SJSA1 (cell line): ENCODE data around the gene RASA3. TPM values are rescaled to one million over a fixed set of nuclear protein-coding genes. Genes with fewer than 3 reads are reported as not detected.
"Not testable (repeated sequence)": the region's sequence is repeated elsewhere in the genome, so short reads cannot be mapped to it uniquely, and the experiment has no call there.

Source experiments
- DNase-seq, 2 experiments: peaks; one replicate each; pipeline ENCODE4 v3.0.0-alpha.2; 2015 to 2020; ENCODE audit warnings: low spot score in 2 of 2, low read depth in 1 of 2
- H3K27ac ChIP-seq: fragments of 250-450 bp; sonication (Bioruptor Pico); 2 replicates; pipeline ENCODE4 v1.5.1; 2020; ENCODE audit warnings: mild to moderate bottlenecking, moderate library complexity
- H3K27me3 ChIP-seq: fragments of 250-450 bp; sonication (Bioruptor Pico); replicated peaks from 2 replicates; pipeline ENCODE4 v1.5.1; 2020; ENCODE audit warnings: mild to moderate bottlenecking, moderate library complexity
- H3K36me3 ChIP-seq: fragments of 250-450 bp; sonication (Bioruptor Pico); 2 replicates; pipeline ENCODE4 v1.5.1; 2020; ENCODE audit warnings: mild to moderate bottlenecking
- H3K4me1 ChIP-seq: fragments of 250-450 bp; sonication (Bioruptor Pico); replicated peaks from 2 replicates; pipeline ENCODE4 v1.6.1; 2021; ENCODE audit warnings: mild to moderate bottlenecking
- H3K4me3 ChIP-seq: fragments of 250-450 bp; sonication (Bioruptor Pico); 2 replicates; pipeline ENCODE4 v1.5.1; 2020; ENCODE audit warnings: mild to moderate bottlenecking
- H3K9me3 ChIP-seq: fragments of 250-450 bp; sonication (Bioruptor Pico); replicated peaks from 2 replicates; pipeline ENCODE4 v1.5.1; 2020; ENCODE audit warnings: mild to moderate bottlenecking
- total RNA-seq: library from RNA; depleted of rRNA; stranded (reverse); fragments of >200 nt; shearing (Covaris generic); gene quantifications from 2 replicates; pipeline ENCODE4 v1.2.3, GENCODE V29; 2014

RASA3 gene
- total RNA-seq, 1 experiment from 2014 or later = 19.8 TPM

DNA sequence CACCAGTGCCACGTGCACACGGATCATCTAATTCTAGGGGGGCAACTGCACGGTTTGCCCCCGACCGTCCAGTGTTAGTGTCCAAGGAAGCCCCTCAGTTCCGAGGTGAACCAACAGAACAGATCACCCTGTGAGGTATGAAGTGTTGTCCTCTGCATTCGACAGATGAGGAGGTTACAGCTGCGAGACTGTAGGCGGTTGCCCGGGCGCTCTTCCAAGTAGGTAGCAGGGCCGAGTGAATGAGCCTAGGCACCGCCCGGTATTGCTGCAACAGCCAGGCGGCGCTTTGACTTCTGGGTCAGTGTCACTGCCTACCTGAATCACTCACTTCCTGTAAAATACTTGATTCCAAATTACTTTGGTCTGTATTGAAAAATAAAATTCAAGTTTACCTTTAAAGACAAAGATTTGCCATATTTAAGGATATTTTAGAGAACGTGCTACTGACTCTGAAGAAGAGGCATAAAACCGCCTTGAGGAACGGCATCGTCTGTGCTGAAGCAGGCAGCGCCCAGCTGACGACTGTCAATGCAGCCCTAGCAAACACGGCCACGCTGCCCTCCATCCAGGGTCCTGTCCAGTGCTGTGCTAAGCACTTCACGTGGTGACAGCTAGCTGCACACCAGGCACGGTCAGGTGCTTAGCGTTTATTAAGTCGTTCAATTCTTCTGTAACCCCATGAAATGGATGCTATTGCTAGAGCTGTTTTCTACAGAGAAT, 19.3 kb upstream of the RASA3 start:
- H3K4me3 ChIP-seq = no peak overlapping the region
- no peaks in the 10 kb centered on the region for H3K4me1 ChIP-seq
- no peaks in the 10 kb centered on the region for H3K9me3 ChIP-seq
- H3K36me3 ChIP-seq = no peaks in the 10 kb centered on the region
- no peaks in the 10 kb centered on the region for H3K27me3 ChIP-seq
- H3K27ac ChIP-seq = no peak overlapping the region
- no peak for DNase-seq

DNA sequence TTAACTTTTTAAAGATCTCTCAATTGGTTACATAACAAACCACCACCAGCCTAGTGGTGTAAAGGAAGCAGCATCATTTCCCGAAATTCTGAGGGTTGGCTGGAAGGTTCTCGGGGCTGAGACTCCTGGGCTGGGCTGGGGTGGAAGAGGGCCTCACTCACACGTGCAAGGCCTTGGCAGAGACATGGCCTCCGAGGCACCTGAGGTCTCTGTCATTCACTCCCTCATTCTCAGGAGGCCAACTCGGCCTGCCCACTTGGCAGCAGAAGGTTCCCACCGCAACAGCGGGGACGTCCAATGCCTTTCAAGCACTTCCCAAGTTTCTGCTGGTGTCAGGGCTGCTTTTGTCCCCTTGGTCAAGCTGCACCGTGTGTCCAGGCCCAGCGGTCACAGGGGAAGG, 18.6 kb upstream of the RASA3 start:
- H3K27ac ChIP-seq = no peak overlapping the region
- no peaks in the 10 kb centered on the region for H3K36me3 ChIP-seq
- no peaks in the 10 kb centered on the region for H3K9me3 ChIP-seq
- no peaks in the 10 kb centered on the region for H3K27me3 ChIP-seq
- H3K4me3 ChIP-seq = no peak overlapping the region
- H3K4me1 ChIP-seq = no peaks in the 10 kb centered on the region
- no peak for DNase-seq

DNA sequence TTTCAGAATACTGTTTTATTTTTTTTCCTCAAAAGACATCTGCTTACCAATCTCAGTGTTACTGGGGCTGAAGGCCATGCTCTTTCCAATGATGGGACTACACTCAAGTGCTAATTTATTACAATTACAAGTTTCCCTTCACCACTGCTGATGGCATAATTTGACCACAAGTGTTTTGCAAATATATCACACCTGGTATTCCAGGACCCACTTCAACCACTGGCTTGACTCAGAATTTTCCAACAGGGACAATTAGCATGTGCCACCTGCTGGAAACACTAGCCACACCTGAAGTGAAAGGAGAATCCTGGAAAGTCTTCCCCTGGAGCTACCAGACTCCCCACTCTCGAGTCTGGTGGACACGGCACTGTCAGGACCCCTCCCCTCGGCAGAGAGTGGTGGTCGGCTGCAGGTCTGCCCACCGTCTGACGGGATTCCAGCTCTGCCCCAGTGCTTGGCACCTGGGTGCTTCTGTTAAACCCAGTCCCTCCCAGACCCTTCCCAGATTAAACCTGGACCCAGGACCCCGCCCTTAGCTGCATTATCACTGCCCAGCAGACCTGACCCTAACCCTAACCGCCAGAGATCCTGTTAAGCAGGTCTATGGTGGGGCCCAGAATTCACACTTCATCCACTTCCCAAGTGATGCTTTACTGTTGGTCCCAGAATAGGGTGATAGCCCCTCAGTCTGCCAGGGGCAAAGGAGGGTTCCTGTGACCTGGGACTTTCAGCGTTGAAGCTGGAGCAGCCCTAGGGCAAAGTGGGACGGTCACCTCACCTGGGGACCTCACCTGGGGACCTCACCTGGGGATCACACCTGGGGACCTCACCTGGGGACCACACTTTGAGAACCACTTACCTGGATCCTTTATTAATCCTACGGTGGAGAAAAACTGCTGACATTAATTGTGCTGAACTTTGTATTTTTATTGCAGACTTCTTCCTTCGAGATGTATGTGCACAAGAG, 17.6 kb upstream of the RASA3 start:
- Histone ChIP-seq H3K36me3 (no peaks in the 10 kb centered on the region), H3K9me3 (no peaks in the 10 kb centered on the region), H3K4me1 (no peaks in the 10 kb centered on the region), H3K27me3 (no peaks in the 10 kb centered on the region), H3K4me3 (no peak overlapping the region), H3K27ac (no peak overlapping the region)
- no peak for DNase-seq

DNA sequence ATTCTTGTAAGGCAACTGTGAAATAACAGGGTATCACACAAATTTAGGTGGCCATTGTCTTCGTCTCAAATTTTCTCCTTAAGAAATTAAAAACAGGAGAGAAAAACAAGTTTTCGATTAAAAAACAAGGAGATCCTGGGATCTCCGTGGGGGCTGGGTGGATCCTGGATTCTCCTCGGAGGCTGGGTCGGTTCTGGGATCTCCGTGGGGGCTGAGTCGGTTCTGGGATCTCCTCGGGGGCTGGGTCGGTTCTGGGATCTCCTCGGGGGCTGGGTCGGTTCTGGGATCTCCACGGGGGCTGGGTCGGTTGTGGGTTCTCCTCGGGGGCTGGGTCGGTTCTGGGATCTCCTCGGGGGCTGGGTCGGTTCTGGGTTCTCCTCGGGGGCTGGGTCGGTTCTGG, 16.5 kb upstream of the RASA3 start:
- not testable (repeated sequence) for H3K27me3 ChIP-seq, H3K27ac ChIP-seq, H3K4me1 ChIP-seq, H3K9me3 ChIP-seq, H3K36me3 ChIP-seq, DNase-seq, H3K4me3 ChIP-seq

DNA sequence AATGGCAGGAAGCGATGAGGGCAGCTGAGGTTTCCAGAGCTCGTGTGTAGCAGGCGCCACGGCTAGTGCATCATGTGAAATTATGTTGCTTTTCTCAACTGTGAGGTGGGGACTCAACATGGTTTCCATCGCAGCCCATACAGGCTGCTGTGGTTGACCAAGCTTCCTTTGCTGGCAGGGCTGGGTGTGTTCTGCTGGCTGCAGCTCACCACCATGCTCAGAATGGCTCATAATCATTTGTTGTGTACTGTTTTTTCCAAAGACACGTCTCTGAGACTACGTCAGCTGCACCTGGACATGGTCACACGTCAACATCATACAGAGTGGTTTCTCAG, 16.1 kb upstream of the RASA3 start:
- no peaks in the 10 kb centered on the region for H3K27me3 ChIP-seq
- H3K9me3 ChIP-seq = no peaks in the 10 kb centered on the region
- no peaks in the 10 kb centered on the region for H3K4me1 ChIP-seq
- H3K36me3 ChIP-seq = no peaks in the 10 kb centered on the region
- DNase-seq = no peak
- no peak overlapping the region for H3K4me3 ChIP-seq
- no peak overlapping the region for H3K27ac ChIP-seq

DNA sequence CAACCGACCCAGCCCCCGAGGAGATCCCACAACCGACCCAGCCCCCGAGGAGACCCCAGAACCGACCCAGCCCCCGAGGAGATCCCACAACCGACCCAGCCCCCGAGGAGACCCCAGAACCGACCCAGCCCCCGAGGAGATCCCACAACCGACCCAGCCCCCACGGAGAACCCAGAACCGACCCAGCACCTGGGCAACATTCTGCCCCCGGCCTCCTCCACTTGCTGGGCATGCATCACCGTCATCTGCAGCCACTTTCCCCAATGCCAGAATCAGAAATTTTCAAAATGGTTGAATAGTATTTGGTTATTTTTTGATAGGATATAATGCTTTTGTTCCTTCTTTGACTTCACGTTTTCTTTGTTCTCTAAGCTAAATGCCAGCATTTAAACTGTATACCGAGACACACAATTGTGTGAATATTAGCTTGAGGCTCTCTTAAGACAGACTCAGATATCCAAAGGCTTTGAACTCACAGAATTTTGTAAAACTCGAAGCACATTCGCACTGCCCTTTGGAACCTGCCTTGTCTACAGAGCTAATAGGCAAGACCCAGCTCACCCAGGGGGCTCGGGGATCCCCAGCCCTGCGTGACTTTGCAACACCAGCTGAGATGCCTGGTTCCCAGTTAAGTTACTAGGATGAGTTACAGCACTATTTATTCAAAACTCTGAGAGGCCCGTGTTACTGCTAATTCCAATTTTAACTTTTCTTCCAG, 15.5 kb upstream of the RASA3 start:
- no peaks in the 10 kb centered on the region for H3K4me1 ChIP-seq
- H3K27ac ChIP-seq = no peak overlapping the region
- H3K4me3 ChIP-seq = no peak overlapping the region
- H3K9me3 ChIP-seq = no peaks in the 10 kb centered on the region
- no peaks in the 10 kb centered on the region for H3K27me3 ChIP-seq
- H3K36me3 ChIP-seq = no peaks in the 10 kb centered on the region
- DNase-seq = no peak

DNA sequence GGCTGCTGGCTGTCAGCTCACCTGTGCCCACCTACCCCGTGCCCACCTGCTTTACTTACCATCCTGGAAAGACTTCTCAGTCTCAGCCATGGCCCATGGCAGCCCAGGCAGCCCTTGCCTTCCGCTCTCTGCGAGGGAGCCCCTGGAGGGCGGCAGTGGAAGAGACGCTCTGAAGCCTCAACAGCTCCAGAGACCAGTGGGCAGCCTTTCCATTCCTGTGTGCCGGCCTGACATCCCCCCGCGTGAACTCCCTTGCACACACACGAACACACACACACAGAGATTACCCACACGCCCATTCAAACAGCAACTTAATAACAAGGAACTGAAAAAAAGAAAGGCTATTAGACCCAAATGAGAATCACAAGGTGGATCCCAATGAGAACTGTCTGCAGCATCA, 14.2 kb upstream of the RASA3 start:
- no peak overlapping the region for H3K27ac ChIP-seq
- no peaks in the 10 kb centered on the region for H3K4me1 ChIP-seq
- no peaks in the 10 kb centered on the region for H3K9me3 ChIP-seq
- no peaks in the 10 kb centered on the region for H3K27me3 ChIP-seq
- no peak for DNase-seq
- H3K4me3 ChIP-seq = no peak overlapping the region
- no peaks in the 10 kb centered on the region for H3K36me3 ChIP-seq

DNA sequence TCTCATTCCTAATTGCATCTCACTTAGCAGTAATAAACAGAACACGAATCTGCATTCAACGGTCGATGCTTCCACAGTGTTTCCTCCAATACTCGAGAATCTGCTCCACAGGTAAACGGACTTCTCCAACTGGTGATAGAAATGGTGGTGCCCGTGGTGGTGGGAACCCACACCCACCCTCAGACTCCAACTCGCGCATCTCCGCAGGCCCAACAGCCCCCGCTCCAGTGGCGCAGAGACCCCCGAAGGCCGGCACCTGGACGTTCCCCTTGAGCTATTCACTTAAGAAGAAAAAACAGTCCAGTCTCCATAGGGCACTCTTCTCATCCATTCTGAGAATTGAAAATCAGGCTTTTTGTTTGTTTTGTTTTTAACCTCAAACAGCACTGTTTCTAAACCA, 13.8 kb upstream of the RASA3 start:
- H3K4me1 ChIP-seq = no peaks in the 10 kb centered on the region
- H3K27ac ChIP-seq = no peak overlapping the region
- H3K4me3 ChIP-seq = no peak overlapping the region
- H3K27me3 ChIP-seq = no peaks in the 10 kb centered on the region
- H3K36me3 ChIP-seq = no peaks in the 10 kb centered on the region
- H3K9me3 ChIP-seq = no peaks in the 10 kb centered on the region
- DNase-seq = no peak

DNA sequence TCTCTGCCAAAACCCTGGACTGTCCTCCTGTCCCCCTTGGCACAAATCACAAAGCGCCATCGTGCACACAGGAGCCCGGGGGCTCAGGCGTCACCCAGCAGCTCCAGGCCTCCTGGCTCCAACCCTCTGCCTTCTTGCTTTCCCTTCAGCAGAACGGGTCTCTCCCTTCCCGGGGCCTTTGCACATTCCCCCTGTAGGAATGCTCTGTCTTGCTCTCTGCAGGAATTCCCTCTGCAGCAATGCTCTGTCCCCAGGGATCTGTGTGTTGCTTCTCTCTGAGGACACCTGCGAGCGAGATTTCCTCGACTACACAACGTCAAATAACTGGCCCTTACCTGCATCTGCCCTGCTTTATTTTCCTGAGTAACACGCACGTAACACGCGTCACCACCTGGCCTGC, 13.3 kb upstream of the RASA3 start:
- no peak for DNase-seq
- Histone ChIP-seq H3K36me3 (no peaks in the 10 kb centered on the region), H3K27ac (no peak overlapping the region), H3K4me1 (no peaks in the 10 kb centered on the region), H3K9me3 (no peaks in the 10 kb centered on the region), H3K4me3 (no peak overlapping the region), H3K27me3 (no peaks in the 10 kb centered on the region)

DNA sequence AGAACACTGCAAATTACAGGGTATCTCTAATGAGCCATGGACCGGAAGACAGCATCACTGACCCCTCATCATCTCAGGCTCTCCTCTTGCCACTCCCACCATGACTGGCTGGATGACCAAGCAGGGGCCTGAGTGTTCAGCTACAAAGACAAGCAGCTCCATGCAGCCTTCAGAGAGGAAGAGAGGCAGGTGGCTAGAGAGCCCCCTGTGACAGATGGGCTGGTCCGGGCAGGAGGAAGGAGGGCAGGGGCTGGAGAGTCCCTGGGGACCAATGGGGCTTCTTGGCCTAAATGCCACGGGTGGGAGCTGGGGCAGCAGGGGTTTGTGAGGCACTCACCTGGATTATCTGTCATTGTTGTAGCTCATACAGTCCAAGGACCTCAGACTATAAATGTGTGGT, 12.8 kb upstream of the RASA3 start:
- Histone ChIP-seq H3K27ac (no peak overlapping the region), H3K4me3 (no peak overlapping the region), H3K4me1 (no peaks in the 10 kb centered on the region), H3K9me3 (no peaks in the 10 kb centered on the region), H3K27me3 (no peaks in the 10 kb centered on the region), H3K36me3 (no peaks in the 10 kb centered on the region)
- no peak for DNase-seq

DNA sequence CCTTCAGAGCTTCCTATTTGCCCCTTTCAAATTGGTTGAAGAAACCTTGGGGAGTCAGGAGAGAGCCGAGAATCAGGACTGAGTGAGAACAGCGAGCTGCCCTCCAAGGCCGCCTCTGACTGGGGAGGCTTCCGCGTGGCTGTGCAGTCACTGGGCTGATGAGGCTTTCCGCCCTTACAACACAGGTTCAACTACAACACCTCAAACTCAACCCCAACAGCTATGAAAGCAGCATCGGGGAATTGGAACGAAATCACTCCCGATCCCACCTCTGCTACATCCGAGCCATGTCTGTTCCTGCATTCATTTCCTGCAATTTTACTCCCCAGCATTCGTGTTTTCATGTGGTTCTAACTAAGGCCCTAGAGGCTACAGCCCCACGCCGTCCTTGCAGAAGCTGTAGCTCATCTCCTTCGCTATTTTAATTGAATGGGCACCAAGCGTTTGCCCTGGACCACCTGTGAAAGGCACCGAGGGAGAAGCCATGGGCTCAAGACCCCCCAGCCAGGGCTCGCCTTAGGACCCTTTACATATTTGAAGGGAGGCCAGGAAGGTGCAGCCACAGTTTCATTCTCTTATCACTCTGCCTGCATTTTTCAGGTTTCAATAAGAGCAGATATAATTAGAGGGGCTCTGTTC, 12.3 kb upstream of the RASA3 start:
- H3K27ac ChIP-seq = no peak overlapping the region
- no peaks in the 10 kb centered on the region for H3K4me1 ChIP-seq
- H3K4me3 ChIP-seq = no peak overlapping the region
- no peaks in the 10 kb centered on the region for H3K9me3 ChIP-seq
- no peak for DNase-seq
- H3K36me3 ChIP-seq = no peaks in the 10 kb centered on the region
- no peaks in the 10 kb centered on the region for H3K27me3 ChIP-seq

DNA sequence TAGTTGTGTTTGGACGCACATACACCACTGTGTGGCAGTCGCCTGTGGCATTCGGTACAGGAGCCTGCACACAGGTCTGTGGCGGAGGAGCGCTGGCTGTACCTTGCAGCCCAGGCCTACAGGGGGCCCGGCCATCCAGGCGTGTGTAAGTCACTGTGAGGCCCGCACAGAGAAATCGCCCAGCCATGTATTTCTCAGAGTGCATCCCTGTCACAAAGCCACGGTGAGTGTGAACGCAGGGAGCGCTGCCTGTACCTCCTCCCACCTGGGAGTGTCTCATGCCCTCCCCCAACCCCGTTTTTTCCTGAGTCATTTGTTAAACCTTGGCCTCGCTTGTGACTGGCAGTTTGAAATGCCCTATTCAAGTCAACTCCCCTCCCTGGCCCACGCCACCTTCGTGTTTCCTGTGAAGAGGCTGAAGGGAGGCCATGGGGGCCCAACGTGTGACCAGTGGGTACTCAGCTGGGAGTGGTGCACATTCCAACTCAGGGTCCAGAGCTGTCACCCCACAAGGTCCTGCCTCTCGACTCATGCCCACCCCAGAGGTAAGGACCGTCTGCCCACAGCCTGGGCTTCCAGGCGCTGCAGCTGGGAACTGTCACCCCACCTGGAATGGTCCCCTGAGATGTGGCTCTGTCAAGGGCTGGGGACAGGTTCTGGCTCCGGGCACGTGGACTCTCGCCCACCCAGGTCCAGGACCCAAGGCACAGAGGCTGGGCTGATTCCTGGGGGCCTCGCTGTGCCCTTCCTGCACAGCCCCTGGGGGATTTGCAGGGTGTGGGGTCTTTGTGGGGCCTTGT, 11.6 kb upstream of the RASA3 start:
- Histone ChIP-seq H3K9me3 (no peaks in the 10 kb centered on the region), H3K36me3 (no peaks in the 10 kb centered on the region), H3K4me3 (no peak overlapping the region), H3K4me1 (no peaks in the 10 kb centered on the region), H3K27me3 (no peaks in the 10 kb centered on the region), H3K27ac (no peak overlapping the region)
- no peak for DNase-seq
